Neural progenitor cell (in vitro differentiated cells): ENCODE results near the gene ACP5. TPM values are rescaled to one million over a fixed set of nuclear protein-coding genes. Genes with fewer than 3 reads are reported as not detected.

ENCODE experiments used
- DNase-seq: peaks from one replicate; pipeline ENCODE4 v3.0.0-alpha.2; 2016; ENCODE audit warnings: low spot score
- H2AFZ ChIP-seq: fragments of 200-600 bp; sonication (generic); replicated peaks from 2 replicates; pipeline ENCODE4 v1.6.1; 2016; ENCODE audit warnings: antibody characterized with exemption
- H3F3A ChIP-seq: fragments of 200-600 bp; sonication (generic); 2 replicates; pipeline ENCODE4 v1.6.1; 2016; ENCODE audit warnings: antibody characterized with exemption, low read depth
- H3K27ac ChIP-seq: fragments of 200-600 bp; sonication (generic); 2 replicates; pipeline ENCODE4 v1.5.1; 2016; ENCODE audit warnings: mild to moderate bottlenecking
- H3K27me3 ChIP-seq: fragments of 200-600 bp; sonication (generic); 2 replicates; pipeline ENCODE4 v1.6.1; 2016; ENCODE audit warnings: mild to moderate bottlenecking, moderate library complexity
- H3K36me3 ChIP-seq: fragments of 200-600 bp; sonication (generic); 2 replicates; pipeline ENCODE4 v1.5.1; 2016
- H3K4me1 ChIP-seq: fragments of 200-600 bp; sonication (generic); 2 replicates; pipeline ENCODE4 v1.6.1; 2016; ENCODE audit warnings: mixed run types
- H3K4me2 ChIP-seq: fragments of 200-600 bp; sonication (generic); 2 replicates; pipeline ENCODE4 v1.6.1; 2016
- H3K4me3 ChIP-seq: fragments of 200-600 bp; sonication (generic); 2 replicates; pipeline ENCODE4 v1.5.1; 2016
- H3K79me2 ChIP-seq: fragments of 200-600 bp; sonication (generic); 2 replicates; pipeline ENCODE4 v1.6.1; 2016; ENCODE audit warnings: low read depth
- H3K9ac ChIP-seq: fragments of 200-600 bp; sonication (generic); 2 replicates; pipeline ENCODE4 v1.6.1; 2016
- H3K9me3 ChIP-seq: fragments of 200-600 bp; sonication (generic); 2 replicates; pipeline ENCODE4 v1.5.1; 2016; ENCODE audit warnings: low read depth
- H4K20me1 ChIP-seq: fragments of 200-600 bp; sonication (generic); 2 replicates; pipeline ENCODE4 v1.6.1; 2016; ENCODE audit warnings: low read depth
- H3K27ac Mint-ChIP-seq: 3 replicates; pipeline ENCODE4 v1.8.0; 2021; ENCODE audit warnings: mixed read lengths
- H3K27me3 Mint-ChIP-seq: 2 replicates; pipeline ENCODE4 v1.8.0; 2022; ENCODE audit warnings: low read depth, mild to moderate bottlenecking, inconsistent platforms, moderate library complexity, mixed read lengths; ENCODE audit not compliant: insufficient read depth
- H3K36me3 Mint-ChIP-seq: 3 replicates; pipeline ENCODE4 v1.8.0; 2021; ENCODE audit warnings: mixed read lengths
- H3K4me1 Mint-ChIP-seq: 3 replicates; pipeline ENCODE4 v1.8.0; 2021; ENCODE audit warnings: mixed read lengths
- H3K4me3 Mint-ChIP-seq: 3 replicates; pipeline ENCODE4 v1.8.0; 2021; ENCODE audit warnings: mild to moderate bottlenecking, moderate library complexity, mixed read lengths
- H3K9me3 Mint-ChIP-seq: 3 replicates; pipeline ENCODE4 v1.8.0; 2020; ENCODE audit warnings: mixed read lengths
- EZH2 ChIP-seq: fragments of 200-600 bp; sonication (generic); IDR thresholded peaks from 2 replicates; pipeline ENCODE4 v1.6.1; 2017; ENCODE audit warnings: antibody characterized with exemption, mild to moderate bottlenecking, moderate library complexity
- EZH2phosphoT487 ChIP-seq: fragments of 200-600 bp; sonication (generic); IDR thresholded peaks from 2 replicates; pipeline ENCODE4 v1.6.1; 2017; ENCODE audit warnings: antibody characterized with exemption
- total RNA-seq: library from RNA; depleted of rRNA; stranded (reverse); fragments of >200 nt; gene quantifications from 2 replicates; pipeline ENCODE4 v1.2.3, GENCODE V29; 2015; ENCODE audit warnings: low replicate concordance
- TF ChIP-seq, protein P1 (sequence below): fragments of 200-600 bp; sonication (generic); IDR thresholded peaks from 2 replicates; pipeline ENCODE4 v1.5.1; 2017; ENCODE audit warnings: antibody characterized with exemption, mild to moderate bottlenecking

Gene ACP5
- total RNA-seq, 1 donor from 2014 or later = 0.11 TPM

DNA sequence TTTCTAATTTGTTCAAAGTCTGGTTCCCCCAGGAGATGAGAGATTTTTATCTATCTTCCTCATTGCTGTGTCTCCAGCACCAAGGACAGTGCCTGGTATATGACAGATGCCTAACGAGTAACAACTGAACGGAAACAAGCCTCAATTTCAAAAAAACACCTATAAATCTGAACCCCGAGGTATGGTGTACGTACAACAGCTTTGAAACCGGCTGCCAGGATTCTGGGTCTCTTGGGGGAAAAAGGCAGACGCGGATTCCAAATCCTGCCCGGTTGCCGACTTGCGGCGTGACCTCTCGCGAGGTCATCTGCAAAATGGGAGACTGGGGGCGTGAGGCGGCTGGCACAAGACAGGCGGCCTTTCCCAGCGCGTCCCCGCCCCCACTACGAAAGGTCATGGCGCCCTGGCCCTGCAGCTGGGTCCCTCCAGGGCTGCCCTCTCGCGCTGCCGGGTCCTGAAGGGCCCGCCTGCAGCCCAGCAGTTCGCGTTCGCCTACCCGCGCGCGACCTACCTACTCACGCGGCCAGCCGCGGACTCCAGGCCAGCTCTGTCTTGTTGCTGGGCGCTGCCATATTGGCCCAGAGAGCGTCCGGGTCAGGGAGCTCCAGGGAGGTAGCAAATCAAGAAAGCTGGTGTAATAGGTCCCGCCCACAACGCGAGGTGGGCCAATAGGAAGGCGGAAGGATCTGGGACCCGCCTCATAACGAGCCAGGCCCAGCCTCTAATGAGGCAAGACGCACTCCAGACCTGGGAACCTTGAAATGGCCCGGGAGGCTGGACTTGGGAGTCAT, 48.7 kb downstream of the ACP5 start, which contains the start of gene ECSIT:
ECSIT (minus strand) TSS at position 584 of the 791 bp plus-strand sequence. CDS start 9,964 bp downstream, outside the sequence.
- peak within 1 kb of the TSS; percentile 77 for H2AFZ ChIP-seq
- H3K9me3 ChIP-seq = no peaks in the 10 kb centered on the region
- no peaks in the 10 kb centered on the region for H3K79me2 ChIP-seq
- no peaks in the 10 kb centered on the region for H3K36me3 ChIP-seq
- peak within 1 kb of the TSS; percentile 76 for H3K4me2 ChIP-seq
- DNase-seq = peak; percentile 97
- Mint-ChIP-seq H3K4me1 (peaks cover 20% of the 10 kb centered on the region), H3K27me3 (peaks cover 5% of the 10 kb centered on the region), H3K36me3 (no peaks in the 10 kb centered on the region), H3K9me3 (no peaks in the 10 kb centered on the region), H3K4me3 (peak within 1 kb of the TSS; percentile 98), H3K27ac (peak within 1 kb of the TSS; percentile 72)
- H3K9ac ChIP-seq = peak within 1 kb of the TSS; percentile 70
- TF ChIP-seq EZH2 (no peak), EZH2phosphoT487 (no peak)
- TF ChIP-seq, protein P1, sequence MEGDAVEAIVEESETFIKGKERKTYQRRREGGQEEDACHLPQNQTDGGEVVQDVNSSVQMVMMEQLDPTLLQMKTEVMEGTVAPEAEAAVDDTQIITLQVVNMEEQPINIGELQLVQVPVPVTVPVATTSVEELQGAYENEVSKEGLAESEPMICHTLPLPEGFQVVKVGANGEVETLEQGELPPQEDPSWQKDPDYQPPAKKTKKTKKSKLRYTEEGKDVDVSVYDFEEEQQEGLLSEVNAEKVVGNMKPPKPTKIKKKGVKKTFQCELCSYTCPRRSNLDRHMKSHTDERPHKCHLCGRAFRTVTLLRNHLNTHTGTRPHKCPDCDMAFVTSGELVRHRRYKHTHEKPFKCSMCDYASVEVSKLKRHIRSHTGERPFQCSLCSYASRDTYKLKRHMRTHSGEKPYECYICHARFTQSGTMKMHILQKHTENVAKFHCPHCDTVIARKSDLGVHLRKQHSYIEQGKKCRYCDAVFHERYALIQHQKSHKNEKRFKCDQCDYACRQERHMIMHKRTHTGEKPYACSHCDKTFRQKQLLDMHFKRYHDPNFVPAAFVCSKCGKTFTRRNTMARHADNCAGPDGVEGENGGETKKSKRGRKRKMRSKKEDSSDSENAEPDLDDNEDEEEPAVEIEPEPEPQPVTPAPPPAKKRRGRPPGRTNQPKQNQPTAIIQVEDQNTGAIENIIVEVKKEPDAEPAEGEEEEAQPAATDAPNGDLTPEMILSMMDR = no peak
- peak within 1 kb of the TSS; percentile 67 for H3K27ac ChIP-seq
- H3F3A ChIP-seq = peaks cover 16% of the 10 kb centered on the region
- peak within 1 kb of the TSS; percentile 71 for H3K4me3 ChIP-seq
- peaks cover 7% of the 10 kb centered on the region for H4K20me1 ChIP-seq
- no peaks in the 10 kb centered on the region for H3K27me3 ChIP-seq
- peaks cover 4% of the 10 kb centered on the region for H3K4me1 ChIP-seq

Other genes with a start within 250 kb of the ACP5 start
- gene RAB3D, start 238.0 kb downstream of the ACP5 start, total RNA-seq = 5.5 and 8.5 TPM in 2 replicates
- gene TMEM205, start 231.4 kb downstream of the ACP5 start, total RNA-seq = 57.0 and 77.1 TPM in 2 replicates
- gene CCDC159, start 231.1 kb downstream of the ACP5 start, total RNA-seq = 1.8 and 4.4 TPM in 2 replicates
- 0.80 and 3.1 TPM in 2 replicates for gene PLPPR2, start 222.2 kb downstream of the ACP5 start, total RNA-seq
- 1.0 and 1.5 TPM in 2 replicates for gene SWSAP1, start 203.0 kb downstream of the ACP5 start, total RNA-seq
- 6.5 and 7.3 TPM in 2 replicates for gene EPOR, start 193.3 kb downstream of the ACP5 start, total RNA-seq
- gene RGL3, start 158.3 kb downstream of the ACP5 start, total RNA-seq = 0.49 and 4.7 TPM in 2 replicates
- gene ODAD3, start 142.5 kb downstream of the ACP5 start, total RNA-seq = 0.47 and 1.5 TPM in 2 replicates
- 53.6 and 130 TPM in 2 replicates for gene PRKCSH, start 142.0 kb downstream of the ACP5 start, total RNA-seq
- 0.15 TPM in 1 of 2 replicates, not detected in the other for gene ELAVL3, start 96.6 kb downstream of the ACP5 start, total RNA-seq
- gene ZNF653, start 71.8 kb downstream of the ACP5 start, total RNA-seq = 3.4 and 15.8 TPM in 2 replicates
- gene ECSIT, start 48.5 kb downstream of the ACP5 start, total RNA-seq = 9.4 and 29.0 TPM in 2 replicates
- 7.0 and 7.2 TPM in 2 replicates for gene CNN1, start 38.8 kb downstream of the ACP5 start, total RNA-seq
- gene ELOF1, start 18.4 kb downstream of the ACP5 start, total RNA-seq = 26.9 and 40.0 TPM in 2 replicates
- gene ZNF627, start 19.8 kb upstream of the ACP5 start, total RNA-seq = 37.7 and 38.5 TPM in 2 replicates
- gene ZNF823, start 161.3 kb upstream of the ACP5 start, total RNA-seq = 9.2 and 12.3 TPM in 2 replicates
- gene ZNF441, start 189.4 kb upstream of the ACP5 start, total RNA-seq = 6.5 and 7.3 TPM in 2 replicates
- 5.5 and 6.0 TPM in 2 replicates for gene ZNF491, start 220.9 kb upstream of the ACP5 start, total RNA-seq
- 19.5 and 25.8 TPM in 2 replicates for gene ZNF440, start 236.6 kb upstream of the ACP5 start, total RNA-seq